VCaP (cell line): ENCODE results near the gene PLEKHO1.
"Not testable (repeated sequence)": the region's sequence is repeated elsewhere in the genome, so short reads cannot be mapped to it uniquely, and the experiment has no call there.

Experiments
- H3K27ac ChIP-seq: fragments of 450-650 bp; 2 replicates; pipeline ENCODE4 v1.5.1; 2017
- TF ChIP-seq, protein P1 (sequence below): fragments of 450-650 bp; conservative IDR thresholded peaks from 2 replicates; pipeline ENCODE4 v1.5.1; 2017; ENCODE audit warnings: mild to moderate bottlenecking, moderate library complexity

PLEKHO1 gene

DNA sequence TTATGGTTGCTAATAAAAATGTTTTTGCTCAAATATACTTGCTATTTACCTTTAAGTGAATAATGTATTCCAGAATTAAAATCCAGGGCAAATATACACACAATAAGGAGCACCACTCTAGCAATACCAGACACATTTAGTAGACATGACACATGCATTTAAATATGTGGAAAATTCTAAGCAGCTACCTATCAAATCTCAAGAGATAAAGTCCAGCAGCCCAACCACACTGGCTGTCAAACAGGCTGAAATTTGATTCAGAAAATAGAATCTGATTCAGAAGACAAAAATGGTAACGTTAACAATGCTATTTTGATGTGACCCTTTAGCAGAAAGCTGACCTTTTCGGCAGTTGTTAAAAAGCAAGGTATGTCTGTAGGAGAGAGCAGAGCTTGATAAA is 42.3 kb downstream of the PLEKHO1 start:
- TF ChIP-seq, protein P1, sequence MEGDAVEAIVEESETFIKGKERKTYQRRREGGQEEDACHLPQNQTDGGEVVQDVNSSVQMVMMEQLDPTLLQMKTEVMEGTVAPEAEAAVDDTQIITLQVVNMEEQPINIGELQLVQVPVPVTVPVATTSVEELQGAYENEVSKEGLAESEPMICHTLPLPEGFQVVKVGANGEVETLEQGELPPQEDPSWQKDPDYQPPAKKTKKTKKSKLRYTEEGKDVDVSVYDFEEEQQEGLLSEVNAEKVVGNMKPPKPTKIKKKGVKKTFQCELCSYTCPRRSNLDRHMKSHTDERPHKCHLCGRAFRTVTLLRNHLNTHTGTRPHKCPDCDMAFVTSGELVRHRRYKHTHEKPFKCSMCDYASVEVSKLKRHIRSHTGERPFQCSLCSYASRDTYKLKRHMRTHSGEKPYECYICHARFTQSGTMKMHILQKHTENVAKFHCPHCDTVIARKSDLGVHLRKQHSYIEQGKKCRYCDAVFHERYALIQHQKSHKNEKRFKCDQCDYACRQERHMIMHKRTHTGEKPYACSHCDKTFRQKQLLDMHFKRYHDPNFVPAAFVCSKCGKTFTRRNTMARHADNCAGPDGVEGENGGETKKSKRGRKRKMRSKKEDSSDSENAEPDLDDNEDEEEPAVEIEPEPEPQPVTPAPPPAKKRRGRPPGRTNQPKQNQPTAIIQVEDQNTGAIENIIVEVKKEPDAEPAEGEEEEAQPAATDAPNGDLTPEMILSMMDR: no peak
- H3K27ac ChIP-seq: peak overlapping the region; percentile 20; the same call in 1 of the 2 replicates

DNA sequence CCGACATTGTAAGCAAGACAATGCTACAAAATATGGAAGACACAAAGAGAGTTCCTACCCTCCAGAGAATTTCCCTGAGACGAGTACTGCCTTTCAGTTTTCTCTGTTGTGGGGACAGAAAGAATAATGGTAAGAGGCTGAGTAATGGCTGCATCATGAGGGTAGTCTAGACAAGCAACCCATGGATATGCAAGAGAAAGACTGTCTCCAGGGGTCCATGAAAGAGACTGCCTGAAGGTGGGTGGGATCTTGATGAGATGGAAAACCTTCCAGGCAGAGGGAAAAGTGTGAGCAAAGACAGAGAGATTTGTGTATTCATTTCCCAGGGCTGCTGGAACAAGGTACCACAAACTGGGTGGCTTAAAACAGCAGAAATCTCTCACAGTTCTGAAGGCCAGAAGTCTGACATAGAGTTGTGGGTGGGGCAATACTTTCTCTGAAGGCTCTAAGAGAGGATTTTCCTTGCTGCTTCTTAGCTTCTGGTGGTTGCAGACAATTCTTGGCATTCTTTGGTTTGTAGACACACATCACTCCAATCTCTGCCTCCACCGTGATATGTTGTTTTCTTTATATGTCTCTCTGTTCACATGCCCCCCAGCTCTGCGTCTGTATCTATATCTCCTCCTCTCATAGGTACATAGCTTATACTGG is 44.8 kb downstream of the PLEKHO1 start:
- no peak overlapping the region for H3K27ac ChIP-seq
- TF ChIP-seq, protein P1: no peak

DNA sequence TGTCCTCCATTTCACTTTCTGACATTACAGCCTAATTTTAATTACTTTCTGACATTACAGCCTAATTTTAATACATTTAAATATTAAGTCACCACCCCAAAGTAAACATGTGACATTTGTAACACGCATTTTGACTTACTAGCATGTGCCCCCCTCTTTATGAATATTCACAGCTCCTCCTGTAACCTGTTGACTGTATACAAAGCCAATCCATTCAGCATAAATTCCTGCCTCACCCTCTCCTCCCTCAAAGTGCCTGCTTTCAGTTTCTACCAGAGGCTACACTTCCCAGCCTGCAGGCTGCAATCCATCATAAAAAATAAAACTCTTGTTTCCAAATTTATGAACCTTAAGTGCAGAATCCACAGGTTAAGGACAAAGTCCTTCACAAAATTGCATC is 46.7 kb downstream of the PLEKHO1 start:
- TF ChIP-seq, protein P1: no peak
- no peak overlapping the region for H3K27ac ChIP-seq

DNA sequence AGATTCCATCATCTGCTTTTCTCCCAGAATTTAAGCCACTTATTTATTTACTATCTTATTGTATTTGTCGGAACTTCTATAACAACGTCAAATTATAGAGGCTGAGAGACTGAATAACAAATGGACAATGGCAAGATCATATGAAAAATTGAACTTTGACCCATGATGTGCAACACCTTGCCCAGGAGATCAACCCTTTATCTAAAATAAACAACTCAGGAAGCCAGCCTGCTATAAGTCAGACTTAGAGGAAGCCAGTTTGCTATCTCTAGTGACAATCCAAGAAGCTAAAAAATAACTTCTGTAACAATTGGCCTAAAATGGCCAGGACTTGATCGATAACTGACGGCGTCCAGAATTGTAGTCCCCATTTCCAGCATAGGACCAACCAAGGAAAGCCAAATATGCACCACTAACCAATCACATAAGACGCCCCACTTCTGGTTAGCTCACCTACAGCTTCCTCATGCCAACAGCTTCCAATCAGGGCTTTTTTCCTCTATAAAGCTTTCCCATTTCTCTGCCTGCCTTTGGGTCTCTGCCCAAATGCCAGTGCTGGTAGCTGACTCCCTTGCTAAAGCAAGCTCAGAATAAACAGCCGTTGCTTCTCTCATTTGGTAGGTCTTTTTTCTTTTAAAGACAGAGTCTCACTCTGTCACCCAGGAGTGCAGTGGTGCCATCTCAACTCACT is 57.7 kb downstream of the PLEKHO1 start:
- TF ChIP-seq, protein P1: no peak
- H3K27ac ChIP-seq: peak overlapping the region; percentile 54; the same call in 1 of the 2 replicates

DNA sequence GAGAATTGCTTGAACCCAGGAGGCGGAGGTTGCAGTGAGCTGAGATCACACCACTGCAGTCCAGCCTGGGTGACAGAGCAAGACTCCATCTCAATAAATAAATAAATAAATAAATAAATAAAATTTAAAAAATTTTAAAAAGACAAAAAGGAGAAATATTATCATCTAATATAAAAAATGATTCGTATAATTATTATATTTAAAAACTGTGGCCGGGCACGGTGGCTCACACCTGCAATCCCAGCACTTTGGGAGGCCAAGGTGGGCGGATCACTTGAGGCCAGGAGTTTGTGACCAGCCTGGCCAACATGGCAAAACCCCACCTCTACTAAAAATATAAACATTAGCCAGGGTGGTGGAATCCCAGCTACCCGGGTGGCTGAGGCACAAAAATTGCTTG is 58.7 kb downstream of the PLEKHO1 start:
- not testable (repeated sequence) for H3K27ac ChIP-seq
